Hypothalamus (tissue), 51 donors: ENCODE measurements around the gene CDCA7L.
"Not testable (repeated sequence)": the region's sequence is repeated elsewhere in the genome, so short reads cannot be mapped to it uniquely, and the experiment has no call there.

Source experiments
- DNase-seq, 51 donors: peaks; one replicate each; lab custom pipeline; 2025; lab: John Stamatoyannopoulos, UW

The CDCA7L gene

GRCh38 chr7:21911341-21911875 is 34.3 kb downstream of the CDCA7L start:
- peak in 1 of 51 donors; percentile 2 for DNase-seq

GRCh38 chr7:21910253-21910652 is 35.4 kb downstream of the CDCA7L start:
- DNase-seq = no peak

- DNase-seq = no peak
These were observed 37.0 kb downstream of the CDCA7L start for GRCh38 chr7:21908746-21909145.

- no peak for DNase-seq
These were observed 42.5 kb downstream of the CDCA7L start for GRCh38 chr7:21903020-21903786.

- DNase-seq = no peak
These were observed 43.5 kb downstream of the CDCA7L start for GRCh38 chr7:21902240-21902639.

- DNase-seq = peak in 1 of 51 donors; percentile 25
These were observed 47.3 kb downstream of the CDCA7L start for GRCh38 chr7:21898265-21898930.

- no peak for DNase-seq
These were observed 52.3 kb downstream of the CDCA7L start for GRCh38 chr7:21893401-21893800.

- DNase-seq = no peak
These were observed 54.4 kb downstream of the CDCA7L start for GRCh38 chr7:21891291-21891690.

GRCh38 chr7:21887779-21888178 is 57.9 kb downstream of the CDCA7L start:
- DNase-seq = no peak

GRCh38 chr7:21887353-21887752 is 58.3 kb downstream of the CDCA7L start:
- DNase-seq = no peak

- DNase-seq = no peak
These were observed 59.3 kb downstream of the CDCA7L start for GRCh38 chr7:21886396-21886795.

GRCh38 chr7:21884496-21884895 is 61.2 kb downstream of the CDCA7L start:
- no peak for DNase-seq

GRCh38 chr7:21883501-21883900 is 62.2 kb downstream of the CDCA7L start:
- DNase-seq = not testable (repeated sequence)

- no peak for DNase-seq
These were observed 62.6 kb downstream of the CDCA7L start for GRCh38 chr7:21883069-21883468.

- DNase-seq = no peak
These were observed 75.8 kb downstream of the CDCA7L start for GRCh38 chr7:21869785-21870402.

- DNase-seq = no peak
These were observed 77.2 kb downstream of the CDCA7L start for GRCh38 chr7:21868576-21868850.

GRCh38 chr7:21867816-21868575 is 77.7 kb downstream of the CDCA7L start:
- DNase-seq = no peak

GRCh38 chr7:21867226-21867625 is 78.5 kb downstream of the CDCA7L start:
- DNase-seq = no peak

GRCh38 chr7:21866731-21867130 is 79.0 kb downstream of the CDCA7L start:
- DNase-seq = no peak

GRCh38 chr7:21865631-21866204 is 80.0 kb downstream of the CDCA7L start:
- DNase-seq = not testable (repeated sequence)

GRCh38 chr7:21851559-21851967 is 94.1 kb downstream of the CDCA7L start:
- no peak for DNase-seq
